Measurements from ENCODE around the gene RPL10A.
"Not testable (repeated sequence)": the region's sequence is repeated elsewhere in the genome, so short reads cannot be mapped to it uniquely, and the experiment has no call there.

Gene RPL10A

GRCh38 chr6:35515939-35516338 is 47.7 kb downstream of the RPL10A start:
- DNase-seq: not testable (repeated sequence)

DNA sequence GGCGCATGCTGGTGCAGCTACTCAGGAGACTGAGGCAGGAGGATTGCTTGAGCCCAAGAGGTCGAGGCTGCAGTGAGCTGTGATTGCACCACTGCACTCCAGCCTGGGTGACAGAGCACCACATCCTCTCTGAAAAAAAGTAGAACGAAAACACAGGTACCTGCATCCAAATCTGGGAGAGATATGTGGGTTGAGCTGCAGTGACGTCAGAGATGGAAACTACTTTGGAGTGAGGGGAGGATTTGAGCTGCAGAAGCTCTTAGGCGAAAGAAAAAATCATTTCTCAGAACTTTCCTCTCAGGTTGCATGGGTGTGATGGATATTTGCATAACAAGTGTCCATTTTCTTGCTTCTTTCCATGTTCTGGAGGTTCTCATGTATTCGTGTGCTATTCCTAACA is 48.5 kb downstream of the RPL10A start:
- DNase-seq: no peak

- not testable (repeated sequence) for DNase-seq
Observed at GRCh38 chr6:35517978-35518377, 49.8 kb downstream of the RPL10A start.

DNA sequence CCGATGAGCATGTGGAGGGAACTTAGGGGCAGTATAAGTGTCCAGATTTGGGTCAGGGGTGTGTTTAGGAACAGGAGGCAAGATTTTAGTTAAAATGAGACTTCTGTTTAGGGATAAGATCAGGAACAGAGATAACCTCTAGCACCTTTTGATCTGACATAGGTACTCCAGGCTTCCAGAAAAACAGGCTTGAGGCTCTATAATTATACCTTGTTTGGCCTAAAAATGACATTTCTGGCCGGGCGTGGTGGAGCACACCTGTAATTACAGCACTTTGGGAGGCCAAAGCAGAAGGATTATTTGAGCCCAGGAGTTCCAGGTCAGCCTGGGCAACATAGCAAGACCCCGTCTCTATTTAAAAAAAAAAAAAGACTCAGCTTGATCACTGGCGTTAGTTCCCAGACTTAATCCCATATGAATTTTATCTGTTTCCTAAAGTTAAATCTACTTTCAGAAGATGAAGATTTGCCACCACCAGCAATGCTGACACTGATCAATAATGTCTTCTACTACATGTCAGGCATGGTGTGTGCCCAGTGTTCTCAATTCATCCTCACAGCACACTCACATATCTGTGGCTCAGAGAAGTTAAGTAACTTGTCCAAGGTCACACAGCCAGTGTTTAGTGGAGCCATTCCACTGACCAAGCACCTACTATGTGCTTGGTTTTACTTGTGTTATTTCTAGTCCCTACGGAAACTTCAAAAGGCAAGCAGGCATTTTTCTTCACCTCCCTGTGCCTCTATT is 50.5 kb downstream of the RPL10A start:
- DNase-seq: no peak

DNA sequence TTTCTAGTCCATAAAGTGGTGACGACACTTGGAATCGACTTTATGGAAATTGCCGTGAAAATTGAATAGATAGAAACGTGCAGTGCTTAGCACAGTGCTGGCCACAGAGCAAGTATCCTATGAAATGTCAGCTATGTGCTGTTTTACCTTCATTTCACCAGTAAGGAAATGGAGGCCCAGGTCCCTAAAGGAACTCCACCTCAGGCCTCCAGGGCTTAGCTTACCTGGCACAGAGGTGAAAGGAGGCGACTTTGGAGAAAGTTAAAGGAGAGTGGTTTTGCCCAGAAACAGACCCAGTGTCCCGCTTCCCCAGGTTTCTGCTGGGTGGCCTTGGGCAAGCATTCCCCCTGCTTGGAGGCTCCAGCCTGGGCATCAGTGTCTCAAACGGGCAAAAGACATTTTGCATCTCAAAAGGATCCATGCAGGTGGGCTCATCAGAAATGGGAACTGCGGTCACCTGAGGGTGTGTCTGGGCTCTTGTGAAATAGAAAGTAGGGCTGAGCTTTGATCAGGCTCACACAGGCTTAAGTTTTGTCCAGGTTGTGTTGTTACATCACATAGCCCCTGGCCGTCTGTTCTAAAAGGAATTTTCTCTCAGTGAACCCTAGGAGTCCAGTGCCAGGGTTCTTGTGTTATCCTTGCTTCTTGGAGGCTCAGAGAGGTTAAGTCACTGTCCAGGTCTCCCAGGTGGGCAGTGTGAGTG is 51.3 kb downstream of the RPL10A start:
- DNase-seq: no peak
